ENCODE measurements around the gene NUSAP1.

DNA sequence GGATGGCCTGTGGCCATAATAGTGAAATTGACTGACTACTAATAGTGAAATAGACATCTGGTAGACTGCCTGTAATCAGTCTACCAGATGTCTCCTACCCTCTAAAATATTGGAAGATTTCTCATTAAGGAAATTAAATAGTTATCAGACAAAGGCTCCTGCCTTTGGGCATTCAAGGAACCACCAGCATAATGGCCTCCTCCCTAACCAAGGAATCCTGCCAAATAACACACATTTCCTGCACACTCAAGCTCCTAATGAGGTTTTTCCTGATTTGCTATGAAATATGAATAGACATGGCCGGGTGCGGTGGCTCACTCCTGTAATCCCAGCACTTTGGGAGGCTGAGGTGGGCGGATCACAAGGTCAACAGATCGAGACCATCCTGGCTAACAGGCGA, 14.6 kb downstream of the NUSAP1 start:
- TF ChIP-seq POLR2A (IDR thresholded peaks at IDR 0.05), result no peak
- TF ChIP-seq, protein P1, sequence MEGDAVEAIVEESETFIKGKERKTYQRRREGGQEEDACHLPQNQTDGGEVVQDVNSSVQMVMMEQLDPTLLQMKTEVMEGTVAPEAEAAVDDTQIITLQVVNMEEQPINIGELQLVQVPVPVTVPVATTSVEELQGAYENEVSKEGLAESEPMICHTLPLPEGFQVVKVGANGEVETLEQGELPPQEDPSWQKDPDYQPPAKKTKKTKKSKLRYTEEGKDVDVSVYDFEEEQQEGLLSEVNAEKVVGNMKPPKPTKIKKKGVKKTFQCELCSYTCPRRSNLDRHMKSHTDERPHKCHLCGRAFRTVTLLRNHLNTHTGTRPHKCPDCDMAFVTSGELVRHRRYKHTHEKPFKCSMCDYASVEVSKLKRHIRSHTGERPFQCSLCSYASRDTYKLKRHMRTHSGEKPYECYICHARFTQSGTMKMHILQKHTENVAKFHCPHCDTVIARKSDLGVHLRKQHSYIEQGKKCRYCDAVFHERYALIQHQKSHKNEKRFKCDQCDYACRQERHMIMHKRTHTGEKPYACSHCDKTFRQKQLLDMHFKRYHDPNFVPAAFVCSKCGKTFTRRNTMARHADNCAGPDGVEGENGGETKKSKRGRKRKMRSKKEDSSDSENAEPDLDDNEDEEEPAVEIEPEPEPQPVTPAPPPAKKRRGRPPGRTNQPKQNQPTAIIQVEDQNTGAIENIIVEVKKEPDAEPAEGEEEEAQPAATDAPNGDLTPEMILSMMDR (IDR thresholded peaks at IDR 0.05), result no peak
